SIG-M5 (cell line): ENCODE results near the gene BTBD18.

Source experiments
- DNase-seq: peaks from one replicate; lab custom pipeline; 2025; lab: John Stamatoyannopoulos, UW

The BTBD18 gene, protein sequence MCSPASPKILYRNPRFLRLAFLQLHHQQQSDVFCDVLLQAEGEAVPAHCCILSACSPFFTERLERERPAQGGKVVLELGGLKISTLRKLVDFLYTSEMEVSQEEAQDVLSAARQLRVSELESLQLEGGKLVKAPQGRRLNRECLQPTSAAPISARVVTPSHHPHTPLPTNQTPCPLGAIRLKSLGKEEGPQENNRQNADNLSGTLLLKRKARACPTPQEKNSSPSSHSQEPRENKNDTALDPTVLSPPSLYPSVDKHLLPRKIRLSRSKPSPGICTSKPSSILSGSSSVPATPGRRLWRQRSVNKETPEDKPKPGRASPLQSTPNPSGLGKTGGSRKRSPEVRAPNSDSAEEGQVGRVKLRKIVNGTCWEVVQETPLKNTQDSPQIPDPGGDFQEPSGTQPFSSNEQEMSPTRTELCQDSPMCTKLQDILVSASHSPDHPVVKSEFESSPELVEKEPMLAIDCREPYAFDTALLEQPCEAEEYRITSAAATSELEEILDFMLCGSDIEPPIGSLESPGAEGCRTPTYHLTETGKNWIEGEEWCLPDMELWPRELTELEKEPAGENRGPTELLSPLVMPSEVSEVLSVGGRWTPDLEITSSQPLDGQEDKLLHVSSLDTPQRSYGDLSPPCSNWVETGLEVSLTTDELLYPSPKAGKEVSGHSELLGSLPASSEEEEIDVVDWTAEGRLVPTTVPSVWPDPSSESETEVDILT

DNA sequence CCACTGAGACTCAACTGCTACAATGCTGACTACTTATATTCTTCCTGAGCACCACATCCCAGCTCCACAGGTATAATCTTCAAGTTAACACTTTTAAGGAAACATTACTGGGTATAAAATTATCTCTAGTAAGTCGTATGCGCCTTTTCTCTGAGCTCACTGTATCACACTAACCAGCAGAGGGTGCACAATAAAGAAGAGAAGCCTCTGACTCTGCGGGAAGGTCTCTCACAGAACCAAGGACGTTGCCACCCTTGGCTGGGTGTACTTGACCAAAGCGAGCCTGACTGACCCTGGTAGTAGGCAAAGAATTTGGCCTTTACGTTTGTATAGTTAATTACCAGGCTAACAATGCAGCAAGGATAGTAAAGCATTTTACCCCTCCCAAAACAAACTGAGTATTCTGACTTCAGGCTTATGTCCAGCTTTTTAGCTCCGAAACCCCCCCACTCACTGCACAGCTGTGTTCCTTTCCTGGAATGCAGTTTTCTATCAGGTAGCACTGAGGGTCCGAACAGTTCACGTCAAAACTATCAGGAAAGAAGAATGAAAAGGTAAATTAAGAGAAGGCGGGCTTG lies at the start of gene BTBD18:
Gene BTBD18 (minus strand): TSS at position 144 of the 578 bp plus-strand sequence. CDS start 631 bp downstream, outside the sequence.
- no peak for DNase-seq

DNA sequence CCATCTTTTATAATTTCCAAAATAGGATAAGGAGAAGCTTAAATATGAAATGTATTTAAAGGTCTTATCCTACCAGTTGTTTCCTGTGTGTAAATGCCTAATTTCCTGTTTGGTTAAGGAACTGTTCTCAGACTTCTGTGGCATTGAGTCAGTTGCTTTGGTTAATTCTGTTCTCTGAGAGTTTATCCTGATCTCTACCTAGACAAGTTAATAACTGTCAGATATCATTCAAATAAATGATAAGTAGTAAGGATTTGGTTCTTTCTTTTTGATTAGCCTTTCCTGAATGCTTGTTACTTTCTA lies 49.5 kb upstream of the BTBD18 start:
- DNase-seq = no peak

DNA sequence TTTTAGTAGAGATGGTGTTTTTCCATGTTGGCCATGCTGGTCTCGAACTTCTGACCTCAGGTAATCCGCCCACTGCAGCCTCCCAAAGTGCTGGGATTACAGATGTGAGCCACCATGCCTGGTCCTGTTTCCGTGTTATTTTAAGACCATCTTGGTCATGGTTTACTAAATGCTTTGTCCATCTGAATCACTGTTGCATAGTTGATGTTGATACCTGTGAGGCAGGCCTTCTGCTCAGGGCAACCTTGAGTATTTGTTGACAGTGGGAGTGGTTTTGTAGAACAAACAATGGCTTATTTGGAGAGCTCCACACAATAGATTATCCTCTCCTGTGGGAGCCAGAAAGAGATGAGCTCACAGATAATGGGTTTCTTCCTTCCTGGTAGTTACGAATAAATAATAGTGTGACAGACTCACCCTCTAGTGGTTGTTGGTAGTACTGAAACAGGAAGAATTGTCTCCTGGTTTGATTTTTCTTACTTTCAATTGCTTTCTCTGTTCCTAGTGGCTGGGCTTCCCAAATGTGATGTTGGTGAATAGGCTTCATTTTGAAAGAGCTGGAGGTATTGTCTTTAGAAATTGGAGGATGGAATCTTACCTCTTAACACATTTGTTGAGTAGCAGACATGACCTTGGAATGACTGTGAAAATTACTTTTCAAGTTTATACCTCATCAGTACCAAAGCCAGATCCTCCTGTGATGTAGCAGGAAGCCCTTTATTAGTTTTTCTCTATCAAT lies 49.0 kb upstream of the BTBD18 start:
- no peak for DNase-seq

DNA sequence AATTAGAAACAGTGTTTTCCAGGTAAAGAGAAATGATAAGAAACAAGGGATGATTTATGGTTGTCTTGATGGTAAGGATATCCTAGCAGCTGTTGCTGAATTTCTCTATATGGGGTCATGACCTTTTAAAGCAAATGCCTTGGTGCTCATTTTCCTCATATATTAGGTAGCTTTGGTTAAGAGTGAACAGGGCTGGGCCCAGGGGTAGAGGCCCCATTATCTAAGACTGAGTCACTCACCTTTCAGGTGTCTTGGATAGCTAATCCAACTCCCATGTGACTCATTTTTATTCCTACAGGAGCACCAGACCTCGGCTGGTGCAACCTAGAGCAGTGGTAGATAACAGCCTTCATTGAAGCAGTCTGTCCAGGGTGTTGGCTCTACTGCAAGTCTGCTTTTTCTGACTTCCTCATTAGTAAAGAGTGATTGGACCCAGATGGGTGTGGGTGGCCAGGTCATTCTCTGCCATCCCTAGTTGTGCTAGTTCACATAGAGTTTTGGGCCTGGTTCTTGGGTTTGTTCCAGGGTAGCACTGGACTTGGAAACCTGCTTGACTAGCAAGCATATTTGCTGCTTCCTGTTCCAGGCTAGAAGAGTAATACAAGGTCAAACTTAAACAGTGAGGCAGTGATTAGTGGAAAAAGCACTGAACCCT lies 47.4 kb upstream of the BTBD18 start:
- DNase-seq = no peak

DNA sequence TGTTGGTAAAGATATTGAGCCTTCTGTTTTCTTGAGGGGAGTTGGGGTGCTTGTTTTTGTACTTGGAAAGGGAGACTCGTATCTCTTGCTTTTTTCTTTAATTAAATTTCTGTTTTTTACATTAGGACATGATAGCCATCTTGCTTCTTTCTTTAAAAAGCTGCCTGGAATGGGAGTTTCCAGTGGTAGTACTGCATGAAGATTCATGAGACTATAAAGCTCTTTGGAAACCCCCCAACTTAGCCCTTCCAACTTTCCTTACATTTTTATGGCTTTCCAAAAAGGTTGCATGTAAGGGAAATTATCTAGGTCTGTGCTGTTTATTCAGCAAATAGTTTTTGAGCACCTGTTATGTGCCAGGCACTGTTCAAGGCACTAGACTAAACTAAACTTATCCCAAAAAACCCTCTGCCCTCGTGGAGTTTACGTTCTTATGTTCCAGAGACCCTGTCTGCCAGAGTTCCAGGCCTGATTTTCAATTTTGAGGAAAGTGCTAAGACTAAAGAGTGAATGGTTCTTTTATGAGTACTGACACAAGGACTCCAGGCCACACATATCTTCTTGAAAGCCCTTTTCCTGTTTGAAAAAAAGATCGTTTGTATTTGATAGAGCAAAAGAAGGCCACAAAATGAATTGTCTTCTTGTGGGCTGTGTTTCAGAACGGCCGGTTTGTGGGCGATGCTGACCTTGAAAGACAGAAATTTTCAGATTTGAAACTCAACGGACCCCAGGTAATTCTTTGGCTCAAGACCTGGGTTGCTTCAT lies 41.9 kb upstream of the BTBD18 start:
- DNase-seq = no peak

DNA sequence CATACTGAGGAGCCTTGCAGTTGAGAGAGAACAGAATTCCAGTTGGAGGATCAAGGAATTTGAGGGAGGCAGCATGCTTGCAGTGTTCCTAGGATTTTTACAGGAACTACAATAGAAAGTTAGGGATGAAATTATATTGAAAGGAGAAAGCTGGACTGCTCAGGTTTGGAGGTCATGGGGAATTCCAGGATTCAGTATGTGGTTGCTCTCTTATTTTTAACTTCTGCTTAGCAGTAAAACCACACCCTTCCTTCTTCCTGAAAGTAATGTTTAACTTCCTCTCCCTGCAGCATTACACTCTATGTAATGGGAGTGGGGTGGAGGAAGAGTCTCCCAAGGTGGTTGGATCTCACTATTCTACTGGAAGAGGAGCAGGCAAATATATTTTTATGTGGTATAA lies 41.3 kb upstream of the BTBD18 start:
- no peak for DNase-seq

DNA sequence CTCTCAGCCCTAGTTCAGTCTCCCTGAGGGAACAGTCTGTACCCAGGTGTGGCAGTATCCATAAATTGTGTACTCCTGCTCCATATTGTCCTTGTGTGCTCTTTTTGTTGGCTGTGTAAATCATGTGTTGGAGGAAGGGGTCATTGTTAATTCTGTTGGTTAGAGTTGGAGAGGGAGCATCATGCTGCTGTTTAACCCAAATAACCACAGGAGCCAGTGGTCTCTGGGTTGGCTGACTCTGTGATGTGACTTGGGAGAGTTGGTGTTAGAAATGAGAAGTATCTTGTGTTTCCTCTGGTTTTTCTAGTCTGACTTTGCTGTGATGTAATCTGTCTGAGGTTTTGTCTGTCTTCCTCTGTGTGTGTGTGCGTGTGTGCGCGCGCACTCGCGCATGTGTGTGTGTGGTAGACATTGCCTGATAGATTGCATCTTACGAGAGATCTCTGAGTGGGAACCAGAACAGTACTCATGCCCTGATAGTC lies 40.5 kb upstream of the BTBD18 start:
- peak; percentile 93 for DNase-seq

DNA sequence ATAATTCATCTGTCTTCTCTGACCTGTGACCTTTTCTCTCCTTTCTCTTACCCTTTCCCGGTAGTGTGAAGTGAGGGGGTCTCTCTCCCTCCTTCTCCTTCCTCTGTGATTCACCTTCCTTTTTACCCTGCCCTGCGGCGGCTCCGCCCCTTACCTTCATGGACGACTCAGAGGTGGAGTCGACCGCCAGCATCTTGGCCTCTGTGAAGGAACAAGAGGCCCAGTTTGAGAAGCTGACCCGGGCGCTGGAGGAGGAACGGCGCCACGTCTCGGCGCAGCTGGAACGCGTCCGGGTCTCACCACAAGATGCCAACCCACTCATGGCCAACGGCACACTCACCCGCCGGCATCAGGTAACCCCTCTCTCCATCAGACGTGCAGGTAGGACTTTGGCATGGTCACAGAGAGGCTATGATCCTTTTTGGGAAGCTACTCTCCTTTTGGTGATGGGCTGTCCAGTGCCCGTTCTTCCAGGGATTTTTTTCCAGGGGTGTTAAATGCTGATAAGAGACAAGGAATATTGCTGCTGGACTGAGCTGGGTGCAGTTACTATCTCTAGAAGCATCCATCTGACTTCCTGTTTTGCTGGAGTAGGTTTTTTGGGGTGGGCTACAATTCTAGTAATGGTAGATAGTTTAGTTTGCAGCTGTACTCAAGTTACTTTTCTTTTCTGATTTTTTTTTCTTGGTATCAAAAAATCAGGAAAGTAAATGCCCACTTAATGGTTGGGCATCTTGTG lies 39.9 kb upstream of the BTBD18 start:
- no peak for DNase-seq

DNA sequence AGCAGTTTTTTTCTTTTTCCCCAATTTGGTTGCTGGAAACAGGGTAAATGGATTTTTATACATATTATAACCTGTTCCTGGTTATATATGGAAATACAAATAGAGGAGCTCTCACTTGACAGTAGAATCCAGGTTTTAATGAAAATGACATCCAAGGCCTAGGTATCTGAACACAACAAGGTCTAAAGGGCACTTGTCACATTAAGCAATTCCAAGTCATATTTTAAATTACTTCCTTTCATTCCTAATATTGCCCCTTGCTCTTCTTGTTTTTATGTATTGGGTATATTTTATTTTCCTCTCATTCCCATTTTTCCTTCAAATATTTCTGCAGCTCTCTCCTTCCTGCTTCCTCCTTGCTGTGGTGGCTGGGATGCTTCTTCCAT lies 37.1 kb upstream of the BTBD18 start:
- no peak for DNase-seq

DNA sequence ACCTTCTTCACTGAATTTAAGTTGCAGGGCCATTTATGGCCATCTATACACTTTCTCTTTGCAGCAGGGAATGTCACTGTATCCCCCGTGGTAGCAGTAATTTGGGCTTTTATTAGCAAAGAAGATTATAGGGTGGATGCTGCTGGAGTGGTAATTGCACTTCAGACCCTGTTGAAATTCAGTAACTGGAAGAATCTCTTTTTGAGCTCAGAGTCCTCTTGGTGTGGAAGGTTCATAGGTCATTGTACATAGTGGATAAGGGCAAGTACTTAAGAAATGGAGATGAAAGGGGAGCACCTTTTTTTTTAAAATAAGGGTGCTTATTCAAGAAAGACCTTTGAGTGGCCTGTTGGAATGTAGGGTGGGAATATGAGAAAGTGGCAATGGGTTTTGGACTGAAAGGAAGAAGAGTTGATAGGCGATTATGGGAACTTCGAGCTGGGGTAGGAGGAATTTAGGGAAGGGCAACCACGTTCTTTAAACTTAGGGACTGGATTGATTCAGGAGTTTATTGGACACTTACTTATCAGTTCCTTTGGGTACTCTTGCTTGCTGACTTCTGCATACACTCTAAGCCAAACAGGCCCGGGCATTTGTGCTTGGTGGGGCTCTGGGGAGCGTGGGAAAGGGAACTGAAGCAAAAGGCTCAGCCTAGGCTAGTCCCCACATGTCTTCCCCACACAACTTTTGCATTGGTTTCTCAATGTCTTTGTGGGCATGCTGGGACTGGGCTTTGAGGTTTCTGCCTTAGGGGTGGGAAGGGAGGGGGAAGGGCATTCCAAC lies 36.5 kb upstream of the BTBD18 start:
- DNase-seq = peak; percentile 48

DNA sequence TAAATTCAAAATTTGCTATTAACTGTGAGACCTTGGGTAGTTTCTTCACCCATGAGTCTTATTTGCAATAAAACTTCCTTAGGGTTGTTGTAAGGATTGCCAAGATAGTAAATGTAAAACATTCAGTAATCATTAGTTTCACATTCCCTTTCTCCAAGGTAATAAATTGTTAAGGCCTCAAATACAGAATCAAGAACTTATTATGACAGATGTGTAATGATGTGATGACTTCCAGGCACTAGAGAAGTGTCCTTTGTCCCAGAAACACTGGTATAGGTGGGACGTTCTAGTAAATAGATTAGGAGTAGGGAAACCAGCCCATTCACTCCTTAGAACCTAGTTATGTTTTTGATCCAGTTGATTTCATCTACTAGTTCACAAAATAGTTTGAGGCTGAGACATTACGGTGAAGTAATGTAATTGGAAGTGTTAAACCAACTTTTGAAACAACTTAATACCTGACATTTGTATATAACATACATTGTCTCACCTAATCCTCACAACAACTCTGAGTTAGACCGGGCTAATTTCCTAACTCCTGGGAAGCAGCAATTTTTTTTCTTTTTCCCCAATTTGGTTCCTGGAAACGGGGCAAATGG lies 35.5 kb upstream of the BTBD18 start:
- DNase-seq = no peak

DNA sequence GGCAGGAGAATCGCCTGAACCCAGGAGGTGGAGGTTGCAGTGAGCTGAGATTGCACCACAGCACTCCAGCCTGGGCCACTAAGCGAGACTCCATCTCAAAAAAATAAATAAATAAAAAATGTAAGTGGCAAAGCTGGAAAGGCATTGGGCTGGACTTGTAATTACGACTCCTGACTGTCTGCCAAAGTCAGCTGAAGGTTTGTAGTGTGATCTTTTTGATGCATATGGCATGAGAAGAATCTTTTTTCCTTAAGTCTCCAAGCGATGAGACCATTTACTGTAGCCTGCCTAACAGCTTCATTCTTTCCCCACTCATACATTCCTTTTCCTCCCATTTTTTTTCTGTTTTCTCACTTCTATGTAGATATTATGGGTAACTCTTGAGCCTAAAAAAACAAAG lies 34.8 kb upstream of the BTBD18 start:
- DNase-seq = no peak

DNA sequence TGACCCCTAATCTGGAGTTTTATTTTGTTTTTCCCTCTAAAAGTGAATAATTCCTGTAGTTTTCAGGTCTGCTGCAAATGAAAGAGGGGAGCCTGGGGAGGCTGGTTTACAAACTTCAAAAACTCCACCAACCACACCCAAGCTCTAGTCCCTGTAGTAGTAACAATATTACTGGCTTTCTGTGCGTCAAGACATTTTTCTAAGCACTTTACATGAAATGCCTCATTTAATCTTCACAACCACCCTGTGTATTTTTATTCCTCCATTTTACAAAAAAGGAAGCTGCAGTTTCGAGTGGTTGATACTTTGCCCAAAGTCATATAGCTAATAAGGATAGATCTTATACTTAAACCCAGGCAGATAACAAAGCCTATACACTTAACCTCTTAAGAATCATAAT lies 33.5 kb upstream of the BTBD18 start:
- DNase-seq = no peak

DNA sequence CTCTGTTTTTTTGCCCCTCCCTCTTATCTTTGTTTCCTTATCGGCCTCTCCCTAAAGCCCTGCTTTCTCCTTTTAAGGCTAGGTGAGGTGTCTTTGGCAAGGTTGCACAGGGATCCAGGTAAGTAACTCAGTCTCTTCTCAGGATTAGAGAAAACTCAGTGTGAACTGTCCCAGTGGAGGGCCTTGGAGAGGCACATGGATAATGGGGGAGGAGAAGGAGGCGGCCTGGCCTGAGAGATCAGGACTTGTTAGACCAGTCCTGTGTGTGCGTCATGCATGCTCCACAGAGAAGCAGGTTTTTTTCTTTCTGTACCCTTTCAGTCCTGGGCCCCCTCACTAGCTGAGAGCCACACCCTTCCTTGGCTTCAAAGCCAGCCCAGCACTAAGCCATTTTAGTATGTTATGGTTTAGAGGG lies 29.9 kb upstream of the BTBD18 start:
- DNase-seq = no peak

DNA sequence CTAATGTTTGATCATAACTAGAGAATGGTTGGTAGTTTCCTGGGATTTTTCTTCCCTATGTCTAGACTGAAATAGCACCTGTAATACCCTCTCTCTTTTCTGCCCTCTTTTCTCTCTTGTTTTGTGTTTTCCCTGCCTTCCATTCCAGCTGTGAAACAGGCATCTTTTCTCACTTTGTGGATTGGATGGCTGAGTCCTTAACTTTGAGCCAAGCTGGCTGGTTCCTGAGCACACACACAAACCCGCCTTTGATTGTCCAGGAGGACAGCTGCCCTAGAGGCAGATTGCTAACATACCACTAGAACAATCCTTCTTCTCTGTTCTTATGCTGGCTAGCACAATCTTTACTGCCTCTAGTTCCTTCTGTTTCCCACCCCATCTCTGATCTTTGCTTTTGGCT lies 27.7 kb upstream of the BTBD18 start:
- no peak for DNase-seq

DNA sequence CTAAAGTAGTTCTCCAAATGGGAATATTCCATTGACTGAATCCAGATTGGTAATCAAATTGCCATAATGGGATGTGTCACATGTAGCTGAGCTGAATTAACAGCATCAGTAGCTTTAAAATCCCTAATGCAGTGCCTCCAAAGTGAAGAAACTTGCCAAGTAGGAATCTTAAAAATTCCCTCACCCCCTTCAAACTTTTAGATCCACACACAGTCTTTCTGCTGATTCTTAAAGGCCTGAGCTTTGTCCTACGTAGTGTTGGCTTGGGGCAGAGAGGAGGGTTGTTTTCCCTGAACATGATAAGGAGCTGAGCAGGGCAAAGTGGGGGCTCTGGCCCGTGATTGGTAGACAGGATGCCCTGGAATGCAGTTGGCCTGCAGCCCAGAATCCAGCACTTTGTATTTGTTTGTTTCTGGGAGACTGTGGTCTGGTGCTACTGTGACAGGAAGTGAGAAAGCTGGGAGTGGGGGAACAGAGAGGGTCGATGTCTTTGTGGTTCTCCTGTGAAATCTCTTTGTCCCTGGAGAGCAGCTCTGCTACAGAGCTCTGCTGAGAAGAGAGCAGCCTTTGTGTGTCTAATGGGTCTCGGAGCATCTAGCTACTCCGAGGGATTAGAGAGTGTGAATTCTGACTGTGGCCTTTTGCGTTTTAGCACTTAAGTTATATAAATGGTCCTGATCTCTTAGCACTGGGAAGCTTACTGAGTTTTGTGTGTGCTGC lies 26.9 kb upstream of the BTBD18 start:
- DNase-seq = no peak

DNA sequence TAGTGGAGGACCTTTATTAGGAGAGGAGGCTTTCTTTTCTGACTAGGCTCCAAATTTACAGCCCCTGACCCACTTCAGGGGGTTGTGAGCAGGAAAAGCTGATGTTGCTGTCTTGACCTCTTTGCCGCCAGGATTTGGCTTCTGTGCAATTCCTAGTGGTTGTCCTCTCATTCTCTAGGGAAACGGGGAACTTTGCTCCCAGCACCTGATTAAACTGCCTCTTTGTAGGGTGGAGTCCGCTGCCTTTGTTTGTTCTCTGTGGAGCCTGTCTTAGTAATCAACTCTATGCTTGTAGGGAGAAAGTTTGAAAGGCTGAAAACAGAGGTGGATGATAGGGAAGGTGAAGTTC lies 26.3 kb upstream of the BTBD18 start:
- no peak for DNase-seq

DNA sequence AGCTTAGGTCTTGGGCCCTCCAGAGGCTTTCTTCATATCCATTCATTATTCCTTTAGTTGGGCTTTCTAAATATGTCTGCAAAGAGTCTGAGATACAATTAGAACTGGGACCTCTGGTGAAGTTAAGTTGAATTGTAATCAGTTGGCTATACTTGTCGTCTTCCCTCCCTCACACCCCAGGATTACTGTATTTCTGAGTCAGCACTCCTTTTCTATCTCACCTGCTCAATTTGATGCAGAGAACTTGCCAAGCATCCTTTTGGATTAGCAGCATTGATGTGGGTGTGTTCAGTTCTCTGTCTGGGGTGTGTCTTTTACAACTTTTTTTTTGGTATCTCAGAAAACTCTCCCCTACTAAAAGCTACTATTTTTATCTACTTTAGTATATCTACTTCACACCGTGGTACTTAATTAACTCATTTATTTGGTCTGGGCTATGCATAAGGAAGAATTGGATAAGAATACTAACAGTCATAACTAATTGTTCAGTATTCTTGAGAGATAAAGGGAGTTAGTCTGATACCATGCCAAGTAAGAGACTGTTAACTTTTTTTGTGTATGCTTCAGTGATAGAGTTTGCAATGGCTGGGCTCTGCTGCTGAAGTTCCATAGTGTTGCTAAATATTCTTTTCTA lies 25.1 kb upstream of the BTBD18 start:
- no peak for DNase-seq
